GM19468 (cell line): ENCODE results near the gene MORN1.

ENCODE experiments used
- ATAC-seq: cut with Tn5 transposase; IDR thresholded peaks from one replicate; pipeline ENCODE4 v1.9.1; 2021; ENCODE audit warnings: mild to moderate bottlenecking, moderate library complexity, moderate number of reproducible peaks; ENCODE audit not compliant: unreplicated experiment; ENCODE audit errors: extremely low read depth

The MORN1 gene

DNA sequence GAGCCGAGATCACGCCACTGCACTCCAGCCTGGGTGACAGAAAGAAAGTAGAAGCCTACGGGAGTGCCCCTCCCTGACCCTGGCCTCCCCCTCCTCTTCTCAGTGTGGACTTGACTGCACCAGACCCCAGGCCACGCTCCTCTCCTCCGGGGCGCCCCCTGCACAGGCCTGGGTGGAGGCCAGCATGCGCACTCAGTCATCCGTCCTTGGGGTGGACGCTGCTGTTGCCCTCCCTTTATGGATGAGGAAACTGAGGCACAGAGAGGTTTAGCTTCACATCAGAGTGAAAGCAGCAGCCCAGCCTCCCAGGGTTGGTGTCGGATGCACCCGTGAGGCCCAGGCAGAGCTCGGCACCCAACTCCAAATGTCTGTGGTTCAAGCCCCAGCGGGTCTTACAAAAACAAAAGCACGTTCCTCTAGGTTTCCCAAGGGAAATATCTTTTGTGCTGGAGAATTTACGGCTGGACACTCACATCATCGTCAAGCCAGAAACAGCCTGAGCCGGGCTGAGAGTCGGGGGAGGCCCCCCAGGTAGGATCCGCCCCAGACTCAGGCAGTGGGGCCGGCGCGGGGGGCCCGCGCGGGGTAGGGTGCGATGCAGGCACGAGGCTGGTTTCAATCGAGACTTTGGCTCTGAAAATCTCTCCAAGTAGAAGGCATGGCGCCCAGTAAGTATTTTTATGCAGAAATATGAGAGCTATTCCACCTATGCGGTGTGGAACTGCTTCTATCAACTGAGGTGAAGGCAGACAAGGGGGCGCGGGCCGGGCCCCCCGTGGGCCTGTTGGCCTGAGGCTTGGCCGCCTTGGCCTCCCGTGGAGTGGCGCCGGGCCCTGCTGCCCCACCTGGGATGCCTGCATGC lies 36.6 kb downstream of the MORN1 start:
- no peak for ATAC-seq

GRCh38 chr1:2353551-2354438 lies 37.6 kb downstream of the MORN1 start:
- ATAC-seq: no peak

DNA sequence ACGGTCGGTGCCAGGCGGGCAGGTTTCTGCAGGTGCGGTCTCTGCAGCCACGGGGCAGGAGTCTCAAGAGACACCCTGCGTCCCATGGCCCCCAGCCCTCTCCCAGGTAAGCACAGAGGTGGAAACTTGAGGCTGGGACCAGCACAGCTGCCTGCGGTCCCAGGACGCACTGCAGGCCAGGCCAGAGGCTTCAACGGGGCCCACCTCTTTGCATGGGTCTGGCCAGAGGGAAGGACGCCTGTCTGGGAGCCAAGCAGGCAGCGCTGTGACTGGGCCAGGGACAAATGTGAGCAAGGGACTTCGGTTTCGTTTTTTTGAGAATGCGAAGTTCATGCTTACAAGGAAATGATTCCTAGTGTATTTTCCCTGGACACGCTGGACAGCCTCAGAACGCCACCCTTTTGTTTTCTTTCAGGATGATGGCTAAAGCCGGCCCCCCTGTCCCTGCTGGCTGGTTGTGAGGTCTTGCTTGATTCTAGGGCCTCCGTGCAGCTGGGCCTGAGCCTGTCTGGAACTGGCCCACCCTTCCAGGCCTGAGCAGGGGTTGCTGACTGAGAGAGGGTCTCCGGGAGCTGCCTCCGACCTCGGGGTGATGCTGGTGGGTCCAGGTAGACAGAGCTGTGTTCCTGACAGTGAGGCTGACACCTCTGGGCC lies 38.3 kb downstream of the MORN1 start:
- no peak for ATAC-seq

DNA sequence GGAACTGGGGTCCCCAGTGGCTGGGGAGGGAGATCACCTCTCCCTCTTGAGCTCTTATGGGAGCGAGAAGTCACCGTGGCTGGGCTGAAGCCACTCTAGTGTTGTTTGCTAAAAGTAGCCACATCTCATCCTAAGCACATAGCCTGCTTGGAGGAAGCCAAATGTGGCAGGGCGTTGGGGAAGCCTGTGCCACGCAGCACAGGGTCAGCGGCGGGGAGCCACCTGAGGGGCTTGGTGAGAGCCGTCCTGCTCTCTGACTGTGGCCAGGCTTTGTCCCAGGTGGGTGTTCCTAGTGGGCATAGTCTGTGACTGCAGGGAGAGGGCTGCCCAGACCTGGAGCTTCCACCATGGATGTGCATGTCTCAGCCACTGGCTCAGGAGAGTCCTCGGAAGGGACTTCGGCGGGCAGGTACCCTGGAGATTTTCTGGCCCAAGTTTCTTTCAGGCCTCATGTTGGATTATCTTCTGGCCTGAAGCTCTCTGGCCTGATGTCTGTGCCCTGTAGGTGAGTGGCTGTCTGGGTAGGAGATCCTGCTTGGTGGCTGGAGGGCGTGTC lies 38.9 kb downstream of the MORN1 start:
- no peak for ATAC-seq

GRCh38 chr1:2351723-2352122 lies 39.6 kb downstream of the MORN1 start:
- ATAC-seq: no peak

- no peak for ATAC-seq
Observed at GRCh38 chr1:2350911-2351655, 40.3 kb downstream of the MORN1 start.

DNA sequence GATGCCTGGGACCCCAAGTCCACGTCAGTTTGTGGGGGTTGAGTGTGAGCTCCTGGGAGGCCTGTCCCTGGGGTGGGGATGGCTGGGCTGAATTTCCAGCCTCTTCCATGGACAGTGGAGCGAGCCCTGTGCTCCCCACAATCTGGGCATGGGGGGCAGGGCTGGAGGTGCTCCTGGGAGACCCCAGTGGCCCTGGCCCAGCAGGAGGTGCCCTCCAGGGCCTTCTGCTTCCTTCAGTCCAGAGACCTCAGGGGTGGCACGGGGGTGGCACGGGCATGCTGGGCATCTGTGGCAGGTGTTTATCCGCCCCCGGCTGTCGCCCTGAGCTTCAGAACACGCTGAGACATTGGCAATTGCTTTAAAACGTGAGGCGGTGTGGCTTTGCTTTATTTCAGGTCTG lies 40.9 kb downstream of the MORN1 start:
- no peak for ATAC-seq

DNA sequence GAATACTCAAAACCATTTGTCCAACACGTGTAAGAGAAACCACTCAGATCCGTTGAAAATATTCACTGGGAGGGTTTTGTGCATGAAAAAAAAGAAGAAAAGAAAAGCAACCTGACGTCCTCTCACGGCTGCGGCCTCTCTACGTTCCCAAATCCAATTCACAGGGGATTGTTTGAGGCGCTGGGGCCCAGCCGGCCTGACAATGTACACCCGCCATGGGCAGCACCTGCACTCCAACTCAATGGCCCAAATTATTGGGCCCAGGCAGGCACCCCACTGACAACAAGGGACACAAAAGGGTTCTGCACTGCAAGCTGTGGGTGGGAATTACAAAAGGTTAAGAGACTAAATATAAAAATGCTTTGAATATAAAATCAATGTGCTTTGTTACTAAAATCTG lies 41.5 kb downstream of the MORN1 start:
- no peak for ATAC-seq

DNA sequence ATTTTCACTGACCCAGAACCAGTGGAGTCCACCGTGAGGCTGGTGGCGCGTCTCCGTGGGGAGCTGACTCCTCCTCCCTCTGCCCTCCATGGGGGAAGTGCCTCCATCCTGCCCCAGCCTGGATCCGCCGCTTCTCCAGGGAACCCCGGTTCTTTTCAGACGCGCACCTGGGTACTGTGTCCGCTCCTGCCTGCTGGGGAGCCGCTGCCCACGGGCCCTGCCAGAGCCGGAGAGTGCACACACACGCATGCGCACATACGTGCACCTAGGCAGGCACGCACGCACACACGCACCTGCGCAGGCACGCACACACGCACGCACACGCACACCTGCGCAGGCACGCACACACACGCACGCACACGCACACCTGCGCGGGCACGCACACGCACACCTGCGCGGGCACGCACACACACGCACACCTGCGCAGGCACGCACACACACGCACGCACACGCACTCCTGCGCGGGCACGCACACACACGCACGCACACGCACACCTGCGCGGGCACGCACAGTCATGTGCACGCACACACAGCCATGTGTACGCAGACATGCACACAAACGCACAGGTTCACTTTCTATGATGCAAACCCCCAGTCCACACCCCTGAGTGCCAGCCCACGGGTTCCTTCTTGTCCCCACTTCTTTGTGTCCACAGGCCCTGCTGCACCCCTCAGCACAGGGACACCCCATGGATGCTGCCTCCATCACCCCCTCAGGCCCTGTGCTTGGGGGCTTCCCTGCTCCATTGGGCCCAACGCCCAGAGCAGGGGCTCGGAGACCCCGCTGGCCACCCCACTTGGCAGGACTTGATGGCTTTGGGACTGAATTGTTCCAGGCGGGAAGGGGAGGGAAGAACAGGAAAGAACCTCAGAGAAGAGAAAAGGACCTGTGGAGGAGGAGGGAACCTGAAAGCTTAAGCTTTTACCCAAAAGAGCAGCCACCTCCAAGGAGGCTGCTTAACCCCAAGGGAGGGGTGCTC lies 42.7 kb downstream of the MORN1 start:
- no peak for ATAC-seq

DNA sequence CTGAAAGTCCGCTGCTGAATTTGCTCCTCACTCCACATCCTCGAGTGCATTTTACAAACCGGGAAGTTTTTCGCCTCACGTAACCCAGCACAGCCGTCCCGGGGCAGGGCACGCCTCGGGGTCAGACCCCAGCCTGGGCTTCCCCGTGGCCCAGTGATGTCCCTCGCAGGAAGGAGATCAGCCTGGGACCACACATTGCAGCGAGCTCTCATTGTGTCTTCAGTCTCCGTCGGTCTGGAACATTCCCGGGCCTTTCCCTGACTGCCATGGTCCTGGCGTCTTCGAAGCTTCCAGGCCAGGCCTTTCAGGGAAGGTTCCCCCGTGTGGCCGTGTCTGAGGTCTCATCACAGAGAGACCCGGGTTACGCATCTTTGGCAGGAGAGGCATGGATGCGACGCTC lies 43.5 kb downstream of the MORN1 start:
- no peak for ATAC-seq

DNA sequence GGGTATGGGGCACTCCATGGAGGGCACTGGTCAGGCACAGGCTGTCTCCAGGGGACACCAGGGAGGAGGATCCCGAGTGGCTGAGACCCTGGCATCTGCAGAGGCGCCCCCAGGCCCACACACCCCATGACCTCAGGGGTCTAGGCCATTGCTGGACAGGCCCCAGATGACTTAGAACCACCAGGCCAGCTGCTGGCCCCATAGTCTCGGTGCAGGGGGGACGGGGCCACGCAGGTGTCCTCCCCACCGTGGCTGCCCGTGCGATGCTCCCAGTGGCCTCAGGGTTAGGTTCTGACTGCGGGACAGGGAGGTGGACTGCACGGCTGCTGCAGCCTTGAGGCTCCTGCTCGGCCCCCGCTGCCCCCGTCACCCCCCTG lies 44.0 kb downstream of the MORN1 start:
- ATAC-seq: no peak

DNA sequence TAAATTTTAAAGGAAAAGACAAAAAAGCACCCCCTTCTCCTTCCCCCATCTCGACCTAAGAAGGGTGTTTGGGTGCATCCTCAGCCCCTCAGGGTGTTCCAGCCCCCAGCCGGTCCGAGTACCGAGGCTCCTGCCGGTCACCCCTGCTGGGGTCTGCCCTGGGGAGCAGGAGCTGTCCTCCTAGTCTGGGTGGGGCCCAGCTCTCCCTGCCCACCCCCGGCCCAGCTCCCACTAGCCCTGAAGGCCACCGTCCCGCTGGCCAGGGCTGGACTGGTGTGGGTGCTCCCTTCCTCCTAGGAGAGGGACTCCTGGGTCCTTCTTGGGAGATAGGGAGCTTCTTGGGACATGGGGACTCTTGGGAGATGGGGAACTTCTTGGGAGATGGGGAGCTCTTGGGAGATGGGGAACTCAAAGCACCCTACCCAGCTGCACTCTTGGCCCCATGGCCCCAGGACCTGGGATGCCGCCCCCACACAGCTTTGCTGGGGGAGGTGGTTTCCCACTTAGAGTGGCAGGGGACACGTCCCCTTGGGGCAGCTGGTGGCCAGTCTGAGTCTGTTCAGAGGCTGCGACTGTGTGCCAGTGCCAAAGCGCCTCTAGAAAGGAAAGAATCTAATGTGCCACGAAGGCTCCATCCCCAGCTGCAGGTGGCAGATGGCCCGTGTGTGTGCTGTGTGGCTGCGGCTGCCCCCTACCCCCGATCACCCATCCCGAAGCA lies 44.5 kb downstream of the MORN1 start:
- no peak for ATAC-seq

- no peak for ATAC-seq
Observed at GRCh38 chr1:2345297-2346075, 45.9 kb downstream of the MORN1 start.

- no peak for ATAC-seq
Observed at GRCh38 chr1:2344744-2345296, 46.5 kb downstream of the MORN1 start.

DNA sequence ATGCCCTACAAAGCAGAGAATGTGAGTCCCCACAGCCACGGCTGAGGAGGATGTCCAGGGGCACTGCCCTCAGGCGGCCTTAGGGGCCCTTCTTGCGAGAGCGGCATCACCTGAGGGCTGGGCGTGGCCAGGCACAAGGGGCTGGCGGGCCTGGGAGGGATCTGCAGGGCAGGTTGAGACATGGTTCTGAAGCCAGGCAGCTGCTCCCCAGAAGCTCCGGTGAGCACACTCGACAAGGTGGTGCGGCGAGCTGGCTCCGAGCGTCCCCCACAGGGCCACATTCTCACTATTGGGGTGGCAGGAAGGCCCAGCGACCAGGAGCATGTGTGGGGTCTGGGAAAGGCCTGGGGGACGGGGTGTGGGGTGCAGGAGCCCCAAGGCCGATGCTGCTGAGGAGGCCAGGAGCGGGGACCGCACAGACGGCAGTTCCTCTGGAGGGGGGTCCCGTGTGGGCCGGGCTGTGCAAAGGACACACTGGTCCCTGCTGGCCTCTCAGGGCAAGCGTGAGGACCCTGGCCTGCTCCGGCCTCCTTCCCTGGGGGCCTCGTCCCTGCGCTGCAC lies 47.2 kb downstream of the MORN1 start:
- no peak for ATAC-seq

GRCh38 chr1:2343023-2343935 lies 48.1 kb downstream of the MORN1 start:
- no peak for ATAC-seq
